Esophagus muscularis mucosa (tissue), 4 donors: ENCODE results near the gene PRIMA1. TPM values are rescaled to one million over a fixed set of nuclear protein-coding genes. Genes with fewer than 3 reads are reported as not detected.

ENCODE experiments used
- DNase-seq: peaks from one replicate; pipeline ENCODE4 v3.0.0-alpha.2; 2017; ENCODE audit errors: extremely low spot score
- H3K27ac ChIP-seq, 4 donors: fragments of 200-600 bp; sonication (generic); replicated peaks in 1 of 4; 1 replicate in 3 of 4; 2 replicates in 1 of 4; pipeline ENCODE4 v1.5.1; 2016 to 2019; ENCODE audit warnings: mild to moderate bottlenecking in 1 of 4
- H3K27me3 ChIP-seq, 4 donors: fragments of 200-600 bp; sonication (generic); one replicate each; pipeline versions ENCODE4 v1.5.1 to v1.6.0; 2016 to 2019
- H3K36me3 ChIP-seq, 4 donors: fragments of 200-600 bp; sonication (generic); one replicate each; pipeline ENCODE4 v1.5.1; 2016 to 2019
- H3K4me1 ChIP-seq, 4 donors: fragments of 200-600 bp; sonication (generic); one replicate each; pipeline ENCODE4 v1.5.1; 2016 to 2019
- H3K4me3 ChIP-seq, 4 donors: fragments of 200-600 bp; sonication (generic); 1 replicate in 2 of 4; 2 replicates in 2 of 4; pipeline ENCODE4 v1.5.1; 2016 to 2019; ENCODE audit warnings: mild to moderate bottlenecking in 4 of 4, moderate library complexity in 1 of 4
- H3K9me3 ChIP-seq, 4 donors: fragments of 200-600 bp; sonication (generic); 1 replicate in 3 of 4; 2 replicates in 1 of 4; pipeline ENCODE4 v1.5.1; 2016 to 2019
- CTCF ChIP-seq, 3 experiments: fragments of 200-600 bp in 2 of 3; fragments of 450-650 bp in 1 of 3; sonication (generic) in 2 of 3; IDR thresholded peaks; one replicate each; pipeline ENCODE4 v1.5.1; 2017 to 2019; ENCODE audit warnings: antibody characterized with exemption in 3 of 3, mild to moderate bottlenecking in 2 of 3, moderate library complexity in 1 of 3
- EP300 ChIP-seq: sonication (generic); formaldehyde crosslinking; IDR thresholded peaks from one replicate; pipeline ENCODE4 v1.6.1; 2017; ENCODE audit warnings: antibody characterized with exemption
- POLR2A ChIP-seq: fragments of 450-650 bp; IDR thresholded peaks from one replicate; pipeline ENCODE4 v1.6.1; 2017; ENCODE audit warnings: antibody characterized with exemption, moderate library complexity, mild to moderate bottlenecking, low read depth
- POLR2AphosphoS5 ChIP-seq, 2 donors: sonication (generic); formaldehyde crosslinking; IDR thresholded peaks; one replicate each; pipeline ENCODE4 v1.6.1; 2017; ENCODE audit warnings: antibody characterized with exemption in 2 of 2
- WGBS: methylation state at CpG from one replicate; pipeline ENCODE4 v1.1.5; 2018; 5-methylcytosine and 5-hydroxymethylcytosine counted together
- intact Hi-C: fragments of 100-400 bp; cut with DNase I; formaldehyde crosslinking; loops from one replicate; pipeline ENCODE4 v1.15.1; 2023
- total RNA-seq, 4 donors: library from RNA; depleted of rRNA; stranded (reverse); fragments of >200 nt; gene quantifications; one replicate each; pipeline versions ENCODE4 v1.1.0 to v1.2.1, GENCODE V29; 2016

PRIMA1 gene
- total RNA-seq, 4 donors from 2014 or later: 18.7 to 30.9 (median 21.8) TPM

- Histone ChIP-seq H3K27me3 (no peaks in the 10 kb centered on the region), H3K4me3 (no peak overlapping the region), H3K4me1 (peaks cover 24 to 57% (median 47%) of the 10 kb centered on the region in 4 donors), H3K27ac (peak overlapping the region in 3 of 4 donors; percentile 13 to 68 (median 39)), H3K9me3 (no peaks in the 10 kb centered on the region), H3K36me3 (peaks cover 0 to 3% (median 0%) of the 10 kb centered on the region in 4 donors)
- WGBS: 80% methylated on average over 15 of the region's 15 CpGs
- no peak for DNase-seq
- TF ChIP-seq POLR2A (no peak), EP300 (no peak), CTCF (IDR thresholded peaks at IDR 0.05) (no peak), POLR2AphosphoS5 (IDR thresholded peaks at IDR 0.05) (no peak)
- intact Hi-C loops: no loop called here
These were observed 41.2 kb downstream of the PRIMA1 start for GRCh38 chr14:93747102-93747501.

DNA sequence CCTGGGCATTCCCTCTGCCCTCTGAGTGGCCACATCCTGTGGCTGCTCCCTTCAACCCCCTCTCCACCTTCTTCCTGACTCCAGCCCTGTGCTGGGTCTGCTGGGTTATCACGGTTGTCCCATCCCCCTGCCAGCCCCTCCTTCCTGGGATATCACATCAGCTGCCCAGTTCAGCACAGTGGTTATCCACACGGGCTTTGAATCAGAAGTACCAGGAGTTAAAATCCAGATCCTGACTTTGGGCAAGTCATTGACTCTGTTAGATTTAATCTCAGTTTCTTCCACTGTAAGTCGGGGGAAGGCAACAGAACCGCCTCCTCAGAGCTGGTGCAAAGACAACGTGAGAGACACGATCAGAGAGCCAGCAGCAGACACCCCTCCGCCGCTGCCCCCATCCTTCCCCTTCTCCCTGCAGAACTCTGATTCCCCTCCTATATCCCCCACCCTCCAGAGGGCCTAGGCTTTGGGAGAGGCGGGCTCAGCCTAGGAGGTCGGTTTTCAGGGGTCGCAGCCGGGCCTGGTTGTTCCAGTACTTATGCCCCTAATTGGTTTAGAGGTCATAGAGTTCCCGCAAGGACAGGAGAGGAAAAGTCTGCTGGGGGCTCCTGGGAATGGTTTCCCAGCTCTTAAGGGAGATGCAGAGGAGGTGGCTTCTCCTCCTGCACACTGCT lies 42.5 kb downstream of the PRIMA1 start:
- Histone ChIP-seq H3K4me1 (peaks cover 26 to 61% (median 48%) of the 10 kb centered on the region in 4 donors), H3K36me3 (peaks cover 0 to under 1% (median 0%) of the 10 kb centered on the region in 4 donors), H3K4me3 (no peak overlapping the region), H3K27ac (peak overlapping the region; percentile 34 to 73 (median 65)), H3K27me3 (no peaks in the 10 kb centered on the region), H3K9me3 (no peaks in the 10 kb centered on the region)
- no peak for DNase-seq
- WGBS: 66% methylated on average over 12 of the region's 13 CpGs
- intact Hi-C loops: no loop called here
- TF ChIP-seq POLR2AphosphoS5 (IDR thresholded peaks at IDR 0.05) (no peak), POLR2A (no peak), CTCF (IDR thresholded peaks at IDR 0.05) (no peak), EP300 (no peak)

GRCh38 chr14:93744876-93745275 lies 43.4 kb downstream of the PRIMA1 start:
- H3K4me3 ChIP-seq: no peak overlapping the region
- peak overlapping the region; percentile 34 to 73 (median 65) for H3K27ac ChIP-seq
- H3K9me3 ChIP-seq: no peaks in the 10 kb centered on the region
- H3K36me3 ChIP-seq: no peaks in the 10 kb centered on the region
- H3K27me3 ChIP-seq: no peaks in the 10 kb centered on the region
- TF ChIP-seq POLR2A (no peak), CTCF (IDR thresholded peaks at IDR 0.05) (no peak), POLR2AphosphoS5 (IDR thresholded peaks at IDR 0.05) (no peak), EP300 (no peak)
- intact Hi-C loops: loop anchor here (5.0 kb wide), 1 partner anchor 42 kb away; the partner anchor contains the start of gene PRIMA1
- no peak for DNase-seq
- 33% methylated on average over 5 of the region's 8 CpGs for WGBS
- peaks cover 26 to 61% (median 49%) of the 10 kb centered on the region in 4 donors for H3K4me1 ChIP-seq

- intact Hi-C loops: loop anchor here (5.0 kb wide), 1 partner anchor 43 kb away; the partner anchor contains the start of gene PRIMA1
- peaks cover 0 to 3% (median 0%) of the 10 kb centered on the region in 4 donors for H3K36me3 ChIP-seq
- H3K27me3 ChIP-seq: no peaks in the 10 kb centered on the region
- no peak for TF ChIP-seq POLR2AphosphoS5 (IDR thresholded peaks at IDR 0.05)
- no peak for TF ChIP-seq POLR2A
- no peak for TF ChIP-seq CTCF (IDR thresholded peaks at IDR 0.05)
- TF ChIP-seq EP300: no peak
- no peak overlapping the region for H3K4me3 ChIP-seq
- H3K4me1 ChIP-seq: peaks cover 25 to 61% (median 49%) of the 10 kb centered on the region in 4 donors
- no peaks in the 10 kb centered on the region for H3K9me3 ChIP-seq
- 96% methylated on average over 3 of the region's 14 CpGs for WGBS
- H3K27ac ChIP-seq: peak overlapping the region; percentile 62 to 73 (median 68)
- DNase-seq: no peak
These were observed 44.1 kb downstream of the PRIMA1 start for GRCh38 chr14:93744176-93744575.
